Neural cell (in vitro differentiated cells): ENCODE data around the gene MGA. TPM values are rescaled to one million over a fixed set of nuclear protein-coding genes. Genes with fewer than 3 reads are reported as not detected.

Source experiments
- H2AFZ ChIP-seq: fragments of 200-600, 300-800 bp; sonication (generic), shearing (Covaris generic); 2 replicates; pipeline ENCODE4 v1.6.0; 2014; ENCODE audit warnings: low read depth, mild to moderate bottlenecking, antibody characterized with exemption, low read length, moderate library complexity
- H3F3A ChIP-seq: fragments of 200-600 bp; shearing (Covaris generic); 2 replicates; pipeline ENCODE4 v1.6.1; 2016; ENCODE audit warnings: mild to moderate bottlenecking, moderate library complexity, mixed read lengths, antibody characterized with exemption, low read length; ENCODE audit not compliant: insufficient read depth, poor library complexity, severe bottlenecking
- H3K27ac ChIP-seq: fragments of 200-600, 300-800 bp; sonication (generic), shearing (Covaris generic); 2 replicates; pipeline ENCODE4 v1.5.1; 2014; ENCODE audit warnings: mild to moderate bottlenecking, low read length, moderate library complexity
- H3K27me3 ChIP-seq: fragments of 300-800, 200-600 bp; sonication (generic), shearing (Covaris generic); 2 replicates; pipeline ENCODE4 v1.6.0; 2014; ENCODE audit warnings: mild to moderate bottlenecking, low read depth, low read length, moderate library complexity; ENCODE audit not compliant: insufficient read depth
- H3K36me3 ChIP-seq: fragments of 300-800, 200-600 bp; sonication (generic), shearing (Covaris generic); 2 replicates; pipeline ENCODE4 v1.5.1; 2014; ENCODE audit warnings: mild to moderate bottlenecking, antibody characterized with exemption, low read length, moderate library complexity; ENCODE audit not compliant: insufficient read depth
- H3K4me2 ChIP-seq: fragments of 300-800, 200-600 bp; sonication (generic), shearing (Covaris generic); 2 replicates; pipeline ENCODE4 v1.6.0; 2014; ENCODE audit warnings: mild to moderate bottlenecking, low read length
- H3K4me3 ChIP-seq: fragments of 300-800, 200-600 bp; sonication (generic), shearing (Covaris generic); 2 replicates; pipeline ENCODE4 v1.5.1; 2014; ENCODE audit warnings: mild to moderate bottlenecking, low read length, moderate library complexity
- H3K79me2 ChIP-seq: fragments of 200-600 bp; shearing (Covaris generic); replicated peaks from 2 replicates; pipeline ENCODE4 v1.6.0; 2014; ENCODE audit warnings: mild to moderate bottlenecking, low read length, moderate library complexity; ENCODE audit not compliant: insufficient read depth
- H3K9ac ChIP-seq: fragments of 300-800, 200-600 bp; sonication (generic), shearing (Covaris generic); 2 replicates; pipeline ENCODE4 v1.6.1; 2016; ENCODE audit warnings: mild to moderate bottlenecking, low read length, mixed read lengths
- H3K9me2 ChIP-seq: fragments of 200-600 bp; shearing (Covaris generic); 2 replicates; pipeline ENCODE4 v1.6.1; 2016; ENCODE audit warnings: mild to moderate bottlenecking, low read length, mixed read lengths; ENCODE audit not compliant: insufficient read depth
- H3K9me3 ChIP-seq: fragments of 200-600, 300-800 bp; sonication (generic), shearing (Covaris generic); 2 replicates; pipeline ENCODE4 v1.6.1; 2016; ENCODE audit warnings: mild to moderate bottlenecking, mixed run types, low read length, moderate library complexity, mixed read lengths
- H4K20me1 ChIP-seq: fragments of 200-600 bp; shearing (Covaris generic); 2 replicates; pipeline ENCODE4 v1.6.1; 2016; ENCODE audit warnings: mild to moderate bottlenecking, mixed run types; ENCODE audit not compliant: insufficient read depth
- EP300 ChIP-seq: fragments of 450-650 bp; conservative IDR thresholded peaks from 2 replicates; pipeline ENCODE4 v1.6.1; 2014; ENCODE audit warnings: antibody characterized with exemption, mild to moderate bottlenecking, moderate library complexity; ENCODE audit not compliant: poor library complexity, severe bottlenecking
- EZH2 ChIP-seq: fragments of 200-600, 300-800 bp; shearing (Covaris generic), sonication (generic); IDR thresholded peaks from 2 replicates; pipeline ENCODE4 v1.6.1; 2014; ENCODE audit warnings: antibody characterized with exemption, low read length, borderline replicate concordance, mild to moderate bottlenecking; ENCODE audit not compliant: insufficient read depth, poor library complexity, severe bottlenecking
- MXI1 ChIP-seq: fragments of 450-650 bp; conservative IDR thresholded peaks from 2 replicates; pipeline ENCODE4 v1.6.1; 2014; ENCODE audit warnings: antibody characterized with exemption, mild to moderate bottlenecking; ENCODE audit not compliant: poor library complexity, severe bottlenecking
- POLR2AphosphoS5 ChIP-seq: IDR thresholded peaks from 2 replicates; pipeline ENCODE4 v1.6.1; 2012
- RAD21 ChIP-seq: fragments of 450-650 bp; conservative IDR thresholded peaks from 2 replicates; pipeline ENCODE4 v1.6.1; 2014; ENCODE audit warnings: antibody characterized with exemption, mild to moderate bottlenecking, moderate library complexity
- SMC3 ChIP-seq: fragments of 450-650 bp; conservative IDR thresholded peaks from 2 replicates; pipeline ENCODE4 v1.6.1; 2014; ENCODE audit warnings: antibody characterized with exemption, mild to moderate bottlenecking, moderate library complexity; ENCODE audit not compliant: poor library complexity
- TAF1 ChIP-seq: IDR thresholded peaks from 2 replicates; pipeline ENCODE4 v1.6.1; 2012; ENCODE audit warnings: low read depth
- polyA plus RNA-seq: library from polyadenylated mRNA; depleted of rRNA; stranded (reverse); fragments of >200 nt; gene quantifications from 2 replicates; pipeline ENCODE4 v1.2.3, GENCODE V29; 2014
- TF ChIP-seq, protein P1 (sequence below): IDR thresholded peaks from 2 replicates; pipeline ENCODE4 v1.6.1; 2012; ENCODE audit warnings: borderline replicate concordance
- TF ChIP-seq, protein P2 (sequence below): fragments of 450-650 bp; IDR thresholded peaks from 2 replicates; pipeline ENCODE4 v1.5.1; 2014; ENCODE audit warnings: antibody characterized with exemption, mild to moderate bottlenecking, moderate library complexity; ENCODE audit not compliant: poor library complexity, severe bottlenecking

Gene MGA
- polyA plus RNA-seq, 1 donor from 2014 or later: 13.2 TPM

DNA sequence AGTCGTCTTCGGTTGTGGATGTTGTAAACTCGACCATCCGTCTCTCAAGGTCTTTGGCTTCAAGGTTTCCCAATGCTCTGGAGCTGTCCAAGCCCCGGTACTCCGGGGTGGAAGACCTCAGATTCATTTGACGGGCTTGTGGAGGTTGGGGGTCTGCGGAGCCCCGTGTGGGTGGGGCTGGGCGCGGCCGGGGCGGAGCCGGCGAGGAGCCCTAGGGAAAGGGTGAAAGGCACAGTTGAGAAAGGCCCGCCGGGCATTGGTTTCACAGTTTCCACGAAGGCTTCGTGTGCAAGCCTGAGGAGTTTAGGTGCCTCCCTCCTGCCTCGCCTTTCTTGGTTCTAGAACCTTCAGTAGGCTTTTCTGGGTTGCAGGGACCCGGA is 360 bp upstream of the MGA start:
- no peaks in the 10 kb centered on the region for H3K9me2 ChIP-seq
- H3K27ac ChIP-seq: peak overlapping the region; percentile 79
- H3K9me3 ChIP-seq: no peaks in the 10 kb centered on the region
- H3K4me3 ChIP-seq: peak overlapping the region; percentile 76
- peak overlapping the region; percentile 75 for H3K4me2 ChIP-seq
- no peaks in the 10 kb centered on the region for H3K36me3 ChIP-seq
- peak overlapping the region; percentile 56 for H2AFZ ChIP-seq
- no peaks in the 10 kb centered on the region for H4K20me1 ChIP-seq
- peaks cover 3% of the 10 kb centered on the region for H3F3A ChIP-seq
- H3K9ac ChIP-seq: peak overlapping the region; percentile 67
- TF ChIP-seq EZH2: no peak
- no peak for TF ChIP-seq MXI1
- TF ChIP-seq POLR2AphosphoS5: no peak
- TF ChIP-seq TAF1: no peak
- TF ChIP-seq, protein P1, sequence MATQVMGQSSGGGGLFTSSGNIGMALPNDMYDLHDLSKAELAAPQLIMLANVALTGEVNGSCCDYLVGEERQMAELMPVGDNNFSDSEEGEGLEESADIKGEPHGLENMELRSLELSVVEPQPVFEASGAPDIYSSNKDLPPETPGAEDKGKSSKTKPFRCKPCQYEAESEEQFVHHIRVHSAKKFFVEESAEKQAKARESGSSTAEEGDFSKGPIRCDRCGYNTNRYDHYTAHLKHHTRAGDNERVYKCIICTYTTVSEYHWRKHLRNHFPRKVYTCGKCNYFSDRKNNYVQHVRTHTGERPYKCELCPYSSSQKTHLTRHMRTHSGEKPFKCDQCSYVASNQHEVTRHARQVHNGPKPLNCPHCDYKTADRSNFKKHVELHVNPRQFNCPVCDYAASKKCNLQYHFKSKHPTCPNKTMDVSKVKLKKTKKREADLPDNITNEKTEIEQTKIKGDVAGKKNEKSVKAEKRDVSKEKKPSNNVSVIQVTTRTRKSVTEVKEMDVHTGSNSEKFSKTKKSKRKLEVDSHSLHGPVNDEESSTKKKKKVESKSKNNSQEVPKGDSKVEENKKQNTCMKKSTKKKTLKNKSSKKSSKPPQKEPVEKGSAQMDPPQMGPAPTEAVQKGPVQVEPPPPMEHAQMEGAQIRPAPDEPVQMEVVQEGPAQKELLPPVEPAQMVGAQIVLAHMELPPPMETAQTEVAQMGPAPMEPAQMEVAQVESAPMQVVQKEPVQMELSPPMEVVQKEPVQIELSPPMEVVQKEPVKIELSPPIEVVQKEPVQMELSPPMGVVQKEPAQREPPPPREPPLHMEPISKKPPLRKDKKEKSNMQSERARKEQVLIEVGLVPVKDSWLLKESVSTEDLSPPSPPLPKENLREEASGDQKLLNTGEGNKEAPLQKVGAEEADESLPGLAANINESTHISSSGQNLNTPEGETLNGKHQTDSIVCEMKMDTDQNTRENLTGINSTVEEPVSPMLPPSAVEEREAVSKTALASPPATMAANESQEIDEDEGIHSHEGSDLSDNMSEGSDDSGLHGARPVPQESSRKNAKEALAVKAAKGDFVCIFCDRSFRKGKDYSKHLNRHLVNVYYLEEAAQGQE: no peak
- no peak for TF ChIP-seq RAD21
- TF ChIP-seq SMC3: no peak
- no peak for TF ChIP-seq EP300
- TF ChIP-seq, protein P2, sequence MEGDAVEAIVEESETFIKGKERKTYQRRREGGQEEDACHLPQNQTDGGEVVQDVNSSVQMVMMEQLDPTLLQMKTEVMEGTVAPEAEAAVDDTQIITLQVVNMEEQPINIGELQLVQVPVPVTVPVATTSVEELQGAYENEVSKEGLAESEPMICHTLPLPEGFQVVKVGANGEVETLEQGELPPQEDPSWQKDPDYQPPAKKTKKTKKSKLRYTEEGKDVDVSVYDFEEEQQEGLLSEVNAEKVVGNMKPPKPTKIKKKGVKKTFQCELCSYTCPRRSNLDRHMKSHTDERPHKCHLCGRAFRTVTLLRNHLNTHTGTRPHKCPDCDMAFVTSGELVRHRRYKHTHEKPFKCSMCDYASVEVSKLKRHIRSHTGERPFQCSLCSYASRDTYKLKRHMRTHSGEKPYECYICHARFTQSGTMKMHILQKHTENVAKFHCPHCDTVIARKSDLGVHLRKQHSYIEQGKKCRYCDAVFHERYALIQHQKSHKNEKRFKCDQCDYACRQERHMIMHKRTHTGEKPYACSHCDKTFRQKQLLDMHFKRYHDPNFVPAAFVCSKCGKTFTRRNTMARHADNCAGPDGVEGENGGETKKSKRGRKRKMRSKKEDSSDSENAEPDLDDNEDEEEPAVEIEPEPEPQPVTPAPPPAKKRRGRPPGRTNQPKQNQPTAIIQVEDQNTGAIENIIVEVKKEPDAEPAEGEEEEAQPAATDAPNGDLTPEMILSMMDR: no peak
- H3K79me2 ChIP-seq: peaks cover 29% of the 10 kb centered on the region
- H3K27me3 ChIP-seq: no peaks in the 10 kb centered on the region

DNA sequence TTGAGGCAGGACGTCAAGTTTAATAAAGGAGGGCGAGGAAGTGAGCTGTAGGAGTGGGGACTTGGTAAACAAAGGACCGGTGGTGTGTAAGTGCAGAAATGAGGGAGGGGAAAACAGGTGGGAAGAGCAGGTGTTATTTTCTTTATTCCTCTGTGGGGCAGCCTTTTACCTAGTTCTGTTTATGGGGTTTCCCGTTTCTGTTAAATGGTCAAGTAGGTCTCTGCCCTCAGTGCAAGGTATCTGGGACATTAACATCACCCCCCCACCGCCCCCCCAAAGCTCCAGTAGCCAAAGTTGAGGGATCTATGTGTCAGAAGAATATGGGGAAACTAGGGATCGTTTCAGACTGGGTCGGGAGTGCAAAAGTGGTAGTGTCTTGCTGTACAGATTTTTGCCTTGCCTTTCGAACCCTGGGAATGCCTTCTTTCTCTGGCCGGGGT is 893 bp downstream of the MGA start:
- Histone ChIP-seq H2AFZ (peak overlapping the region; percentile 56), H3F3A (peaks cover 3% of the 10 kb centered on the region), H3K79me2 (peaks cover 41% of the 10 kb centered on the region), H3K36me3 (no peaks in the 10 kb centered on the region), H3K9ac (peak overlapping the region; percentile 67), H3K27ac (peak overlapping the region; percentile 79), H4K20me1 (no peaks in the 10 kb centered on the region), H3K9me3 (no peaks in the 10 kb centered on the region), H3K4me2 (peak overlapping the region; percentile 75), H3K27me3 (no peaks in the 10 kb centered on the region), H3K9me2 (no peaks in the 10 kb centered on the region), H3K4me3 (peak overlapping the region; percentile 76)
- TF ChIP-seq, protein P1: no peak
- TF ChIP-seq, protein P2: no peak
